OCI-LY3 (cell line): ENCODE results near the gene P3H1.
A peak's percentile ranks its signal among the peaks of the same experiment; 100 is the strongest.

Source experiments
- H2AFZ ChIP-seq: fragments of 200-600, 300-600 bp; shearing (Covaris generic); 2 replicates; pipeline ENCODE4 v1.6.0; 2014; ENCODE audit warnings: antibody characterized with exemption, low read depth, low read length
- H3K27ac ChIP-seq: fragments of 200-600, 300-600 bp; sonication (generic); 2 replicates; pipeline ENCODE4 v1.5.1; 2014; ENCODE audit warnings: mild to moderate bottlenecking, low read length, moderate library complexity, mixed read lengths
- H3K27me3 ChIP-seq: fragments of 200-600, 300-600 bp; sonication (generic); 2 replicates; pipeline ENCODE4 v1.6.1; 2014; ENCODE audit warnings: low read depth, low read length, mixed read lengths
- H3K36me3 ChIP-seq: fragments of 200-600, 300-600 bp; sonication (generic); replicated peaks from 2 replicates; pipeline ENCODE3; 2014; ENCODE audit warnings: low read depth, low read length, mixed read lengths
- H3K4me1 ChIP-seq: fragments of 300-600, 200-600 bp; sonication (generic); 2 replicates; pipeline ENCODE4 v1.6.1; 2014; ENCODE audit warnings: low read length, mixed read lengths
- H3K4me2 ChIP-seq: fragments of 200-600, 300-600 bp; sonication (generic); 2 replicates; pipeline ENCODE4 v1.6.1; 2014; ENCODE audit warnings: low read length, mixed read lengths
- H3K4me3 ChIP-seq: fragments of 300-600, 200-600 bp; sonication (generic); 2 replicates; pipeline ENCODE4 v1.5.1; 2014; ENCODE audit warnings: antibody characterized with exemption, mild to moderate bottlenecking, low read length, moderate library complexity
- H3K79me2 ChIP-seq: fragments of 300-600, 200-600 bp; shearing (Covaris generic); 2 replicates; pipeline ENCODE4 v1.6.1; 2014; ENCODE audit warnings: mild to moderate bottlenecking, low read length, mixed read lengths
- H3K9ac ChIP-seq: fragments of 300-600, 200-600 bp; shearing (Covaris generic); 2 replicates; pipeline ENCODE4 v1.6.0; 2014; ENCODE audit warnings: mild to moderate bottlenecking, low read length, moderate library complexity
- H3K9me3 ChIP-seq: fragments of 200-600, 300-600 bp; shearing (Covaris generic); 2 replicates; pipeline ENCODE4 v1.6.1; 2014; ENCODE audit warnings: low read length, mixed read lengths; ENCODE audit not compliant: insufficient read depth
- H4K20me1 ChIP-seq: fragments of 200-600, 300-600 bp; sonication (generic); 2 replicates; pipeline ENCODE4 v1.6.1; 2016; ENCODE audit warnings: low read length, mixed read lengths; ENCODE audit not compliant: insufficient read depth
- CTCF ChIP-seq: fragments of 200-600, 300-600 bp; sonication (generic); IDR thresholded peaks from 2 replicates; pipeline ENCODE4 v1.5.1; 2014; ENCODE audit warnings: antibody characterized with exemption, low read length, low read depth
- EZH2phosphoT487 ChIP-seq: fragments of 200-600 bp; shearing (Covaris generic); IDR thresholded peaks from 2 replicates; pipeline ENCODE4 v1.6.1; 2018; ENCODE audit warnings: antibody characterized with exemption, mixed run types, low read depth

Gene P3H1

GRCh38 chr1:42737986-42738677 is 28.7 kb downstream of the P3H1 start:
- Histone ChIP-seq H3K4me1 (peaks cover 7% of the 10 kb centered on the region), H3K27me3 (no peaks in the 10 kb centered on the region), H3K27ac (no peak overlapping the region), H2AFZ (no peak overlapping the region), H3K9ac (no peak overlapping the region), H3K4me3 (no peak overlapping the region), H4K20me1 (no peaks in the 10 kb centered on the region), H3K4me2 (no peak overlapping the region), H3K36me3 (no peaks in the 10 kb centered on the region), H3K79me2 (no peaks in the 10 kb centered on the region), H3K9me3 (no peaks in the 10 kb centered on the region)
- TF ChIP-seq EZH2phosphoT487 = no peak
- TF ChIP-seq CTCF = no peak

GRCh38 chr1:42737257-42737656 is 29.6 kb downstream of the P3H1 start:
- Histone ChIP-seq H3K4me3 (no peak overlapping the region), H3K27me3 (no peaks in the 10 kb centered on the region), H4K20me1 (no peaks in the 10 kb centered on the region), H2AFZ (peak overlapping the region; percentile 64), H3K27ac (no peak overlapping the region), H3K9me3 (no peaks in the 10 kb centered on the region), H3K79me2 (no peaks in the 10 kb centered on the region), H3K4me1 (peaks cover 7% of the 10 kb centered on the region), H3K36me3 (no peaks in the 10 kb centered on the region), H3K9ac (no peak overlapping the region), H3K4me2 (peak overlapping the region; percentile 32; the same call in 1 of the 2 replicates)
- TF ChIP-seq CTCF = peak; percentile 19; the same call in 1 of the 2 replicates
- no peak for TF ChIP-seq EZH2phosphoT487

GRCh38 chr1:42736571-42737200 is 30.1 kb downstream of the P3H1 start:
- Histone ChIP-seq H3K27ac (no peak overlapping the region), H3K4me1 (peaks cover 7% of the 10 kb centered on the region)

More at GRCh38 chr1:42736571-42737200, 30.1 kb downstream of the P3H1 start:
- H3K27me3 ChIP-seq = no peaks in the 10 kb centered on the region
- no peak overlapping the region for H3K9ac ChIP-seq
- H4K20me1 ChIP-seq = no peaks in the 10 kb centered on the region
- no peaks in the 10 kb centered on the region for H3K9me3 ChIP-seq
- H3K79me2 ChIP-seq = no peaks in the 10 kb centered on the region
- no peaks in the 10 kb centered on the region for H3K36me3 ChIP-seq
- no peak for TF ChIP-seq CTCF
- TF ChIP-seq EZH2phosphoT487 = no peak
- no peak overlapping the region for H3K4me3 ChIP-seq
- peak overlapping the region; percentile 32; the same call in 1 of the 2 replicates for H3K4me2 ChIP-seq
- peak overlapping the region; percentile 64; the same call in 1 of the 2 replicates for H2AFZ ChIP-seq
